ENCODE measurements around the gene SYTL2. TPM values are rescaled to one million over a fixed set of nuclear protein-coding genes. Genes with fewer than 3 reads are reported as not detected.

The SYTL2 gene
- total and polyA plus RNA-seq, 12 donors = 8.2 to 134 (median 19.4) TPM

DNA sequence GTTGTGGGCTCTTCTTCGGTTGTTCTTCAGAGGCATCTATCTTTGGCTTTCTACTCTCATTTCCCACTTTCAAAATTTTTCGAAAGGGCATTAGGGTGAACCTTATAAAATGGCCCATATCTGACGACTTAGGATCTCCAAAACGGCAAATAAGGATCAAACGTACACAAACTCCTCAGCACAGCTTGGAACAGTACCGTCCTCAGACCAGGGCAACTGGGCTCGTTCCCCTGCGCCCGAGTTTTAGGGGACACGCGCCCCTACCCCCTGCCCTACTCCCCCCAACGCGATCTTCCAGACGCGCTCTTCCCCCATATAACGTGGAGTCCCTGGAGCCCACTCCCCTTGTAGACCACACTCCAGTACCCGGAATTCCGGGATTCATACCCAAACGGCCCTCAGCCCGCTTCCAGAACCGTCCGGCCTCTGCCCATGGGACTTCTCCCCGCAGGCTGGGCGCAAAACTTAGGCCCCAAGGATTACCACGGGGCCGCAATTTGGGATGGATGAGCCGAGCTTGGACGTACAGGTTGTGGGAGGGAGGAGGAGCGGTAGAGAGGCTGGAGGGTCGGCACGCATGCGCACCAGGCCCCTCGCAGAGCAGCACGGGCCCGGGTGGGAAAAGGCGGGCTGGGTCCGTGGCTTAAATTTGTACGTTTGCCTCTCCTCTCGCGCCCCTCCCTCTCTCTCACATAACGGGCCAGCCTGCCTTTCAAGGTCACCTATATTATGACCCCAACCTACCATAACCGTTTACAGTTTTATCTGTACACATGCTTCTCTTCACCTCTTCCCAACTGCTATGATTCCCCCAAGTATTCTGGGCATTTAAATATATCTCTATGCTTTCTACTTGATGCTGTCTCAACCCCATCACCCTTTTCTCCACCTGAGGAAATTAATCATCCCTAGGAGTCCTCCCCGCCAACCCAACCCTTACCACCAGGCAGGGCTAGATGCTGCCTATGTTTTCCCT is 128.3 kb downstream of the SYTL2 start:
- Histone ChIP-seq H3K27ac (peak overlapping the region in 2 of 5 donors; percentile 27 to 36), H3K27me3 (no peaks in the 10 kb centered on the region), H3K4me1 (replicated peaks in 1 of 2) (peaks cover 7 to 42% of the 10 kb centered on the region in 2 donors), H3K36me3 (replicated peaks in 1 of 2) (no peaks in the 10 kb centered on the region), H3K9me3 (replicated peaks in 1 of 3) (no peaks in the 10 kb centered on the region), H3K4me3 (peak overlapping the region in 3 of 4 donors; percentile 40 to 69 (median 68))
- peak; percentile 44 to 81 (median 67) for DNase-seq
- WGBS, 4 donors = 12 to 46% (median 24%) methylated on average over 24 to 43 of the region's 43 CpGs
- intact Hi-C loops (cut with DNase I) = no loop called here
- TF ChIP-seq POLR2A (IDR thresholded peaks at IDR 0.05) (no peak), CTCF (IDR thresholded peaks at IDR 0.05) (no peak)

DNA sequence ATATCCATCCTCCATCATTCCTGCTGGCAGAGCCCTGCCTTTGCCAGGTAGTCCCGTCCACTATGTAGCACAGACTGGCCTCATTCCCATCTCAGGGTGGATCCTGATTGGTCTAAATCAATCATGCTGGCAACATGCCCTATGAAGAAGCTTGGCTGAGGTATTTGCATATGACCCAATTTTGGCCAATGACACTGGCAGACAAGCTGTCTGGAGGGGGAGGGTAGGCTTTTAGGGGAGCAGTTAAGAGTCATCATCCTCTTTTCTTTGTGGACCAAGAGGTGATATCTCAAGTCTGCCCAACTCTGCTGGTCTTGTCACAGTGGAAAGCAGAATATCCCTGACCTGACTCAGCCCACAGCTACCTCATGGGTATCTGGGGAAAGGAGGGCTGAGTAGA is 130.0 kb downstream of the SYTL2 start:
- DNase-seq = peak; percentile 48 to 89 (median 69)
- peaks cover 7 to 38% of the 10 kb centered on the region in 2 donors for H3K4me1 ChIP-seq (replicated peaks in 1 of 2)
- H3K27me3 ChIP-seq = no peaks in the 10 kb centered on the region
- TF ChIP-seq CTCF (IDR thresholded peaks at IDR 0.05) = no peak
- peak in 1 of 2 donors; percentile 53 for TF ChIP-seq POLR2A (IDR thresholded peaks at IDR 0.05)
- no peaks in the 10 kb centered on the region for H3K9me3 ChIP-seq (replicated peaks in 1 of 3)
- no peaks in the 10 kb centered on the region for H3K36me3 ChIP-seq (replicated peaks in 1 of 2)
- H3K27ac ChIP-seq = no peak overlapping the region
- intact Hi-C loops (cut with DNase I) = no loop called here
- H3K4me3 ChIP-seq = no peak overlapping the region
- 38 to 43% (median 42%) methylated on average over 1 of the region's 1 CpG; no CpG with 5 or more reads in 1 of the 4 donors for WGBS, 4 donors

DNA sequence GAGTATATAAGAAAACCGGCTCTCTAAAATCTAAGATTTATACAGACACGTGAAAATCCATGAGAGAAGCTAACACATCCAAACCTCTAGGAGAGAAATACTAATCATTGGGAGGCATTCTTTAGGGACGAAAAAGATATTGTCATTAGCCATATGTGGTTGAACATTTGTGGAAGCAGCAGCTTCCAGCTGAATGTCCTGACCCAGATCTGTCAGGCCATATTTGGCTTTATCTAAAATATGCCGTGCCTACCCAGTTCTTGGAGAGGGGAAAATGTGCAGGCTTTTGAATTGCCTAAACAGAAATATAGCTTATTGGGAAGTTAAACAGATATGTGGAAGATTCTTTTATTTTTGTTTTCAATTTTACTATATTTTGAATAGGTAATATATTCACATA is 131.4 kb downstream of the SYTL2 start:
- WGBS, 4 donors = 32 to 60% (median 57%) methylated on average over 4 of the region's 4 CpGs
- intact Hi-C loops (cut with DNase I) = no loop called here

More for the DNA sequence above, 131.4 kb downstream of the SYTL2 start:
- Histone ChIP-seq H3K4me3 (no peak overlapping the region), H3K9me3 (replicated peaks in 1 of 3) (no peaks in the 10 kb centered on the region), H3K27ac (no peak overlapping the region), H3K4me1 (replicated peaks in 1 of 2) (peaks cover 7 to 35% of the 10 kb centered on the region in 2 donors), H3K27me3 (no peaks in the 10 kb centered on the region), H3K36me3 (replicated peaks in 1 of 2) (no peaks in the 10 kb centered on the region)
- no peak for TF ChIP-seq CTCF (IDR thresholded peaks at IDR 0.05)
- no peak for TF ChIP-seq POLR2A (IDR thresholded peaks at IDR 0.05)
- peak in 2 of 7 donors; percentile 29 to 32 for DNase-seq

Data from adrenal gland (tissue), 12 donors.